ENCODE results near the gene PTPRG.

Gene PTPRG

DNA sequence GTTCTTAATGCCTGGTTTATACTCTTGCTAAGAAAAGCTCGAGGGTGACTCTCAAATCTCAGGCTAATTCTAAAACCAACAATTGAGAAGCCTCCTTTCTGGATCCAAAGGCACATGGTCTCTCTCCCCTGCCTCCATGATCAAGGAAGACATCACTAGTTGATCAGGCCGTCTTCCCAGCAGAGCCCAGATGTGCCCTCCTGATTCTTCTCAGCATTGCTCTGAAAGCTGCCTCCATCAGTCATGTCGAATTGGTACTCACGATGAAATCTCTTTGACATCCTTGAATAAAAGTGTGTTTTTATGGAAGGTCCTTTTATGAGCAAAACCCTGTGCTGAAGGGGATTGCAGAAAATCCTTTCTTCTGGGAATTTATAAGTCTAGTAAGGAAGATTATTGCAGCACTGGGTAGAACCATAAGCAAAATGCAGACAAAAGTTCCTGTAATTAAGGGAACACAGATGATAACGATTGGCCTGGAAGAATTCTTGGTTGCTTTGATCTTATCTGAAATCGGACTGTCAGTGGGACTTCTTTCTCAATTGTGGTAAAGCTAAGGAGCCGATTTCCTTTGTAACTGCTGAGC, 345.9 kb downstream of the PTPRG start:
- no peak for DNase-seq (ENCODE audit: low spot score)
- ChIA-PET POLR2A (ENCODE audit: low non-redundant PET) (interaction anchor here (0.7 kb wide), 1 partner anchor 223 kb away, joined by 4 read pairs; no protein-coding TSS in a partner anchor), CTCF (no interaction called here)
- no peak overlapping the region for H3K27ac ChIP-seq
- TF ChIP-seq, protein P1, sequence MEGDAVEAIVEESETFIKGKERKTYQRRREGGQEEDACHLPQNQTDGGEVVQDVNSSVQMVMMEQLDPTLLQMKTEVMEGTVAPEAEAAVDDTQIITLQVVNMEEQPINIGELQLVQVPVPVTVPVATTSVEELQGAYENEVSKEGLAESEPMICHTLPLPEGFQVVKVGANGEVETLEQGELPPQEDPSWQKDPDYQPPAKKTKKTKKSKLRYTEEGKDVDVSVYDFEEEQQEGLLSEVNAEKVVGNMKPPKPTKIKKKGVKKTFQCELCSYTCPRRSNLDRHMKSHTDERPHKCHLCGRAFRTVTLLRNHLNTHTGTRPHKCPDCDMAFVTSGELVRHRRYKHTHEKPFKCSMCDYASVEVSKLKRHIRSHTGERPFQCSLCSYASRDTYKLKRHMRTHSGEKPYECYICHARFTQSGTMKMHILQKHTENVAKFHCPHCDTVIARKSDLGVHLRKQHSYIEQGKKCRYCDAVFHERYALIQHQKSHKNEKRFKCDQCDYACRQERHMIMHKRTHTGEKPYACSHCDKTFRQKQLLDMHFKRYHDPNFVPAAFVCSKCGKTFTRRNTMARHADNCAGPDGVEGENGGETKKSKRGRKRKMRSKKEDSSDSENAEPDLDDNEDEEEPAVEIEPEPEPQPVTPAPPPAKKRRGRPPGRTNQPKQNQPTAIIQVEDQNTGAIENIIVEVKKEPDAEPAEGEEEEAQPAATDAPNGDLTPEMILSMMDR (conservative IDR thresholded peaks at IDR 0.05; ENCODE audit: low read depth) = no peak

DNA sequence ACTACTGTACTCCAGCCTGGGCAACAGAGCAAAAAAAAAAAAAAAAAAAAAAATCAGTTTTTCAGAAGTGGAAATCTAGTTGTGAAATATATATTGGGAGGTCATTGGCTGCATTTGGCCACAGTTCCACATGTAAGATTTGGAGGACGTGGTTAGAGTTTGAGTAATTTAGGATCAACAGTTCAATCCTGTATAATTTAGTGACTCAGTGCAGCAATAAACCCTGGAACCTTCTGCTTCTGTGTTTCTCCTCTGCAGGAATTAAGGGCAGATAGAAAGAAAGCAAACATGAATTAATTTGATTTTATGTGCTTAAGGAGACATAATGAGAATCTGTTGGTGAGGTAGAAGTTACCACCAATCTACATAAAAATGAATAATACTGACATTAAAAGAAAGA, 347.0 kb downstream of the PTPRG start:
- H3K27ac ChIP-seq = no peak overlapping the region
- ChIA-PET POLR2A (ENCODE audit: low non-redundant PET) (no interaction called here), CTCF (interaction anchor here (0.5 kb wide), 1 partner anchor 1848 kb away, joined by 3 read pairs; no protein-coding TSS in a partner anchor)
- no peak for DNase-seq (ENCODE audit: low spot score)
- TF ChIP-seq, protein P1 (conservative IDR thresholded peaks at IDR 0.05; ENCODE audit: low read depth) = no peak

DNA sequence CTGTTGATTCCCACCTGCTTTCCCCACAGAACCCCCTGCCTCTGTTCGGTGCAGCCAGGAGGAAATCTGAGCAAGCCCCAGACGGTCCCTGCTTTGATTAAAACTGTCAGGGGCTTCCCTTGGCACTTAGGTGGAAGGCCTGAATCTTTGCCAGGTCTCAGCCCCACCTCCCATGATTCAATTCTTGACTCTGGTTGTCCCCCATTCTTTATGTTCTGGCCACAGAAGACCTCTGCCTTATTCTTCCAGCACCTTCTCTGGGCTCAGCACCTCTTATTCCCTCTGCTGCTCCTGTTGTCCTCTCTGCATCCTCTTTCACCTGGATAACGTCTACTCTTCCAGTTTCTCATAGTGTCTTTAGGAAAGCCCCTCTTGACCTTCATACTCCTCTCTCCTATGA, 349.4 kb downstream of the PTPRG start:
- ChIA-PET POLR2A (ENCODE audit: low non-redundant PET) (no interaction called here), CTCF (no interaction called here)
- TF ChIP-seq, protein P1 (conservative IDR thresholded peaks at IDR 0.05; ENCODE audit: low read depth) = no peak
- H3K27ac ChIP-seq = no peak overlapping the region
- DNase-seq (ENCODE audit: low spot score) = no peak

DNA sequence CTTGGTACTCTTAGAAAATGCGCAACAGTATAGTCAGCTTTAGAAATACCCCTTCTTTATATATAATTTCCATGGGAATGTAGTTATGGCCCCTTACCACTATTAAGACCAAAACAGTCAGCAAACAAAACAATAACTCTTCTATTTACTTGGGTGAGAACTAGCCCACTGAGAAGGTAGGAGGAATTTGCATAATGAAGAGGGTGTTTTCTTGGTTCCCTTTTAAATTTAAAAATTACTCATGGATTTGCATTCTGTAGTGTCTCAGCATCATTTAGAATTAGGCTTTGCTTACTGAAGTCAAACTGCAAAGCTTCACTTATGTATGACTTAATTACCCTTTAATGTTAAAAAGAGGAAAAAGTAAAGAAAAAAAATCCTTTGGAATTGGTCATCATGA, 350.8 kb downstream of the PTPRG start:
- ChIA-PET POLR2A (ENCODE audit: low non-redundant PET) (no interaction called here), CTCF (no interaction called here)
- no peak overlapping the region for H3K27ac ChIP-seq
- TF ChIP-seq, protein P1 (conservative IDR thresholded peaks at IDR 0.05; ENCODE audit: low read depth) = no peak
- DNase-seq (ENCODE audit: low spot score) = no peak

DNA sequence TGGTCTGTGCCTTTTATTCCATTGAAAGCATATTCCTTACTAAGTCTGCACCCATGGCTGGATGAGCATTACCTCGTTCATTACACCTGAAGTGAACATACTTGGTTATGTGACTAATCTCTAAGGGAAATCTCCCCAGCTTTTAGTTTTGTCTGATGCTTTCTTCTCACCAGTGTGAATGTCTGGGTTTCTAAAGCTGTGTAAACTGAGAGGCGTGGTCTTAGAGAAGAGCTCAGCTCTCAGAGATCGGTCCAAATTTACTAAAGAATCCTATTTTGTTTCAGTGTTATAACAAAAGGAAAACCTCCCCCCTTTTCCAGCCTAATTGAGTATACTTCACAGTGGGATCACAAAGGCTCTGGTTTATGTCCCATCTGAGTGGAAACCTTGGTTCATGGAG, 352.3 kb downstream of the PTPRG start:
- DNase-seq (ENCODE audit: low spot score) = no peak
- ChIA-PET POLR2A (ENCODE audit: low non-redundant PET) (no interaction called here), CTCF (no interaction called here)
- TF ChIP-seq, protein P1 (conservative IDR thresholded peaks at IDR 0.05; ENCODE audit: low read depth) = no peak
- no peak overlapping the region for H3K27ac ChIP-seq

DNA sequence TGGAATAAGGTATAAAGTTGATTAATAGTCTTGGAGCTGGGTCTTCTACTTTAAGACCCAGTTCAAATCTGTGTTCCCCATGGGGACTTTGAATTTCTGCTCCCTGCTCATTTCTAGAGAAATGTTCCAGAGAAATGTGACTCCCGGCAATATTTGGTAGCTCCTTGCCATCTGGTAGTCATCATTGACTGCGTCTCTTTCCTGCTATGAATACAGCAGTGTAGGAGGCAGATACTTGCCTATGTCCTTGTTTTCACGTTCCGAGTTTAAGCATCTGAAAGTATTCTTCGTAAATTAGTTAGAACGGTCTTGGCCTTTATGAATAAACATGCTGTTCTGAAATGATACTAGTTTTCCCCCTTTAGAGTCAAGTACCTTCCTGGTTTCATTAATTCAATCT, 352.9 kb downstream of the PTPRG start:
- ChIA-PET POLR2A (ENCODE audit: low non-redundant PET) (no interaction called here), CTCF (no interaction called here)
- H3K27ac ChIP-seq = no peak overlapping the region
- no peak for DNase-seq (ENCODE audit: low spot score)
- TF ChIP-seq, protein P1 (conservative IDR thresholded peaks at IDR 0.05; ENCODE audit: low read depth) = no peak

Measured in RWPE1 (cell line).